ENCODE results near the gene RRAS2.

Gene RRAS2

DNA sequence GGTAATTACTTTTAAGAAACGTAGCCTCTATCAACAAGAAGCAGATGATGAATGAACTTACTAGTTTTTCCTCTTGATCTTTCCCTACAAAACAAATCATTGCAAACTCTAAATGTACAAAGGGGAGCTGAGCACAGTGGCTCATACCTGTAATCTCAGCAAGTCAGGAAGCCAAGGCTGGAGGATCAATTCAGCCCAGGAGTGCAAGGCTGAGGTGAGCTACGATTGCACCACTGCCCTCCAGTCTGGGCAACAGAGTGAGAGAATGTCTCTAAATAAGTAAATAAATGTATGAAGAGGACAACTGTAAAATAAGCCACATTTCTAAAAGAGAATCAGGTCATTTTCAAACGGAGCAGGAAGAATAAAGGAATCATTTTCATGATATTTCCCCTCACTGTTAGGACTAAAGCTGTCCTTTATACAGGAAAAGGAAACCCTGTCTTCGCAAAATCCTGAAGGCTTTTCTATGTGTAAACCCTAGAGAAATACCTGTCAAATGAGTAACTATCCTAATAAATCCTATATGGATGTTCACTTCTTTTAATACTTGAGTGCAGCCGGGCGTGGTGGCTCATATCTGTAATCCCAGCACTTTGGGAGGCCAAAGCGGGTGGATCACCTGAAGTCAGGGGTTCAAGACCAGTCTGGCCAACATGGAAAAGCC is 41.2 kb downstream of the RRAS2 start:
- no peak for TF ChIP-seq CTCF (conservative IDR thresholded peaks at IDR 0.05; ENCODE audit: low read length)
- DNase-seq (ENCODE audit: low read depth) = no peak
- no peak overlapping the region for H3K4me3 ChIP-seq (ENCODE audit: low read length)

- no peak for DNase-seq (ENCODE audit: low read depth)
- TF ChIP-seq CTCF (conservative IDR thresholded peaks at IDR 0.05; ENCODE audit: low read length) = no peak
- no peak overlapping the region for H3K4me3 ChIP-seq (ENCODE audit: low read length)
These were observed 43.9 kb downstream of the RRAS2 start for GRCh38 chr11:14315130-14315529.

- TF ChIP-seq CTCF (conservative IDR thresholded peaks at IDR 0.05; ENCODE audit: low read length) = no peak
- no peak for DNase-seq (ENCODE audit: low read depth)
- H3K4me3 ChIP-seq (ENCODE audit: low read length) = no peak overlapping the region
These were observed 44.9 kb downstream of the RRAS2 start for GRCh38 chr11:14314127-14314526.

GRCh38 chr11:14312736-14313438 is 46.1 kb downstream of the RRAS2 start:
- no peak for TF ChIP-seq CTCF (conservative IDR thresholded peaks at IDR 0.05; ENCODE audit: low read length)
- H3K4me3 ChIP-seq (ENCODE audit: low read length) = no peak overlapping the region
- DNase-seq (ENCODE audit: low read depth) = peak; percentile 28

DNA sequence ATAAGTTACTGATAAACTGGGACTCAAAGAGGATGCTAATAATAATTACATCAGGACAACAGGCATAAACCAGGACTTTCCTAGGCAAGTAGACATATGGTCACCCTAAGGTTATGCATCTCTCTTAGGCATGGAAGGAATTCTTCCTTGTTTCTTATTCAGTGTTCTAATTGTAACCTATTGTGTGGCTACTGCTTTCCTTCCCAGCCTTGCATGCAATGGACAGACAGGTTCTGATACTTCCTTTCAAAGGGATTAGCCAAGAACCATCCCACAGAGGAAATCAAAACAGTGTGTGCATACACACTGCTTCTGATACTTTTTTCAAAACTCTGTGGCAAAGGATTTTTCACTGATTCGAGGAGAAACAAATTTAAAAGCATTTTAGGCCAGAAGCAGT is 48.3 kb downstream of the RRAS2 start:
- TF ChIP-seq CTCF (conservative IDR thresholded peaks at IDR 0.05; ENCODE audit: low read length) = no peak
- no peak overlapping the region for H3K4me3 ChIP-seq (ENCODE audit: low read length)
- DNase-seq (ENCODE audit: low read depth) = peak; percentile 89

GRCh38 chr11:14309425-14310192 is 49.4 kb downstream of the RRAS2 start:
- no peak overlapping the region for H3K4me3 ChIP-seq (ENCODE audit: low read length)
- DNase-seq (ENCODE audit: low read depth) = no peak
- TF ChIP-seq CTCF (conservative IDR thresholded peaks at IDR 0.05; ENCODE audit: low read length) = no peak
